HepG2 (cell line): Measurements from ENCODE around the gene NRDC. TPM values are rescaled to one million over a fixed set of nuclear protein-coding genes. Genes with fewer than 3 reads are reported as not detected.

Experiments
- ATAC-seq: fragments of 200-7000 bp; cut with Tn5 transposase; 3 replicates; pipeline ENCODE4 v1.9.1; 2020; ENCODE audit warnings: mild to moderate bottlenecking, moderate library complexity
- BruUV-seq: library from RNA; stranded (reverse); fragments of 400-500 nt; replicated peaks from 2 replicates; lab custom pipeline; 2021; lab: Mats Ljungman, UMichigan
- CTCF ChIA-PET: fragments of 300-600 bp; formaldehyde crosslinking; extraction: SDS; loops from one replicate; lab custom pipeline; 2021; ENCODE audit warnings: low total read pairs, inconsistent platforms, low intra/inter-chr PET ratio; lab: Yijun Ruan, JAX
- POLR2A ChIA-PET: fragments of 350-600 bp; sonication (Branson Sonifier 250); formaldehyde crosslinking; loops from one replicate; lab custom pipeline; 2020; ENCODE audit warnings: antibody characterized with exemption, inconsistent platforms; lab: Yijun Ruan, JAX
- DNase-seq: peaks from one replicate; pipeline ENCODE4 v3.0.0-alpha.2; 2015; ENCODE audit warnings: low spot score
- FAIRE-seq: peaks from 3 replicates; lab custom pipeline; 2011; peaks lifted over from hg19 to GRCh38; lab: Jason Lieb, UNC
- H2AFZ ChIP-seq: one replicate; pipeline ENCODE4 v1.6.1; 2011; ENCODE audit warnings: low read length, inconsistent platforms
- H3K27ac ChIP-seq: fragments of 300-600 bp; 3 replicates; pipeline ENCODE4 v1.8.0; 2011; ENCODE audit warnings: mixed run types, mild to moderate bottlenecking, mixed read lengths, low read length, inconsistent platforms; ENCODE audit not compliant: insufficient read depth; ENCODE audit errors: extremely low read length
- H3K27me3 ChIP-seq, 2 experiments: fragments of 200-600 bp in 1 of 2; 2 replicates in 1 of 2; 3 replicates in 1 of 2; pipeline versions ENCODE4 v1.6.0 to v1.8.0; 2011; ENCODE audit warnings: low read length in 2 of 2, mild to moderate bottlenecking in 2 of 2, moderate library complexity in 2 of 2, inconsistent platforms in 1 of 2; ENCODE audit not compliant: insufficient read depth in 2 of 2, control insufficient read depth in 1 of 2
- H3K36me3 ChIP-seq, 2 experiments: fragments of 200-600 bp in 1 of 2; replicated peaks in 1 of 2; 2 replicates in 1 of 2; 3 replicates in 1 of 2; pipeline versions ENCODE4 v1.5.1 to v1.8.0; 2011; ENCODE audit warnings: low read length in 2 of 2, inconsistent platforms in 1 of 2; ENCODE audit not compliant: insufficient read depth in 2 of 2, control insufficient read depth in 1 of 2
- H3K4me1 ChIP-seq: 2 replicates; pipeline ENCODE4 v1.5.1; 2012; ENCODE audit warnings: low read length, inconsistent platforms; ENCODE audit not compliant: insufficient read depth
- H3K4me2 ChIP-seq: 2 replicates; pipeline ENCODE4 v1.6.0; 2011; ENCODE audit warnings: low read depth, low read length, inconsistent platforms
- H3K4me3 ChIP-seq, 3 experiments: fragments of 200-600 bp in 1 of 3; sonication (generic), shearing (Covaris generic) in 1 of 3; replicated peaks in 1 of 3; 2 replicates each; pipeline ENCODE4 v1.5.1; 2011 to 2016; ENCODE audit warnings: low read length in 3 of 3, inconsistent platforms in 2 of 3, low read depth in 2 of 3, mild to moderate bottlenecking in 2 of 3, control low read depth in 1 of 3, mixed read lengths in 1 of 3; ENCODE audit not compliant: insufficient read depth in 1 of 3
- H3K79me2 ChIP-seq: one replicate; pipeline ENCODE4 v1.6.1; 2011; ENCODE audit warnings: low read length, inconsistent platforms; ENCODE audit not compliant: insufficient read depth
- H3K9ac ChIP-seq: 2 replicates; pipeline ENCODE4 v1.6.0; 2011; ENCODE audit warnings: mild to moderate bottlenecking, low read depth, low read length, inconsistent platforms; ENCODE audit not compliant: insufficient read depth
- H3K9me3 ChIP-seq: 2 replicates; pipeline ENCODE4 v1.5.1; 2012; ENCODE audit warnings: mild to moderate bottlenecking, low read length
- H4K20me1 ChIP-seq: 2 replicates; pipeline ENCODE4 v1.6.0; 2011; ENCODE audit warnings: inconsistent platforms, mild to moderate bottlenecking, low read length, moderate library complexity; ENCODE audit not compliant: insufficient read depth
- ELF1 ChIP-seq: sonication (generic); formaldehyde crosslinking; IDR thresholded peaks from 2 replicates; pipeline ENCODE4 v1.4.0; 2020; ENCODE audit warnings: missing genetic modification reagents
- RORA ChIP-seq: sonication (generic); formaldehyde crosslinking; IDR thresholded peaks from 2 replicates; pipeline ENCODE4 v1.5.0; 2020; ENCODE audit warnings: mild to moderate bottlenecking, missing genetic modification reagents, moderate library complexity
- ZBTB25 ChIP-seq: IDR thresholded peaks from 2 replicates; pipeline ENCODE4 v1.6.1; 2018; ENCODE audit warnings: missing genetic modification reagents
- ZNF747 ChIP-seq: sonication (generic); formaldehyde crosslinking; IDR thresholded peaks from 2 replicates; pipeline ENCODE4 v1.8.1; 2023; ENCODE audit warnings: missing genetic modification reagents, mild to moderate bottlenecking, borderline replicate concordance
- WGBS: methylation state at CpG from one replicate; pipeline ENCODE4 v1.1.6; 2017; ENCODE audit warnings: low lambda C conversion rate; 5-methylcytosine and 5-hydroxymethylcytosine counted together
- in situ Hi-C: cut with HindIII; loops from 2 replicates; pipeline ENCODE4 v1.10.0; 2017; ENCODE audit warnings: low pct_unique_long_range_greater_than_20kb; ENCODE audit not compliant: extremely low pct_ligation_motif_present
- intact Hi-C: fragments of 100-400 bp; cut with micrococcal nuclease; formaldehyde crosslinking; loops from one replicate; pipeline ENCODE4 v1.10.0; 2022; ENCODE audit not compliant: unreplicated experiment
- polyA plus RNA-seq, 8 experiments: library from polyadenylated mRNA; depleted of rRNA in 3 of 8; stranded (reverse) in 7 of 8; unstranded in 1 of 8; fragments of >200 nt; fragmentation: Illumina TruSeq in 4 of 8; extraction: Trizol in 4 of 8; gene quantifications; 2 replicates each; pipeline versions ENCODE4 v1.2.1 to v1.2.3, GENCODE V29; 2011 to 2016; ENCODE audit warnings: low read depth in 4 of 8, missing spikeins in 1 of 8, mixed read lengths in 1 of 8; ENCODE audit not compliant: insufficient read depth in 1 of 8
- total RNA-seq, 5 experiments: library from RNA; depleted of rRNA; stranded (reverse); fragments of >200 nt; fragmentation: Illumina TruSeq; extraction: Trizol; gene quantifications; 2 replicates each; pipeline ENCODE4 v1.2.3, GENCODE V29; 2016; ENCODE audit warnings: low read depth in 1 of 5
- TF ChIP-seq, protein P1 (sequence below): sonication (generic); formaldehyde crosslinking; IDR thresholded peaks from 2 replicates; pipeline ENCODE4 v1.5.1; 2020; ENCODE audit warnings: missing genetic modification reagents, mild to moderate bottlenecking, borderline replicate concordance

Gene NRDC
- total and polyA plus RNA-seq, 2 of the 13 experiments (the other 11 are each of a cell fraction or from before 2014, with no cell fraction given), result 57.6 to 64.9 TPM

GRCh38 chr1:51851882-51852396, 26.6 kb downstream of the NRDC start:
- no peaks in the 10 kb centered on the region for H3K79me2 ChIP-seq
- H3K4me3 ChIP-seq, result no peak overlapping the region
- H2AFZ ChIP-seq, result no peak overlapping the region
- intact Hi-C loops, result no loop called here
- TF ChIP-seq, protein P1, sequence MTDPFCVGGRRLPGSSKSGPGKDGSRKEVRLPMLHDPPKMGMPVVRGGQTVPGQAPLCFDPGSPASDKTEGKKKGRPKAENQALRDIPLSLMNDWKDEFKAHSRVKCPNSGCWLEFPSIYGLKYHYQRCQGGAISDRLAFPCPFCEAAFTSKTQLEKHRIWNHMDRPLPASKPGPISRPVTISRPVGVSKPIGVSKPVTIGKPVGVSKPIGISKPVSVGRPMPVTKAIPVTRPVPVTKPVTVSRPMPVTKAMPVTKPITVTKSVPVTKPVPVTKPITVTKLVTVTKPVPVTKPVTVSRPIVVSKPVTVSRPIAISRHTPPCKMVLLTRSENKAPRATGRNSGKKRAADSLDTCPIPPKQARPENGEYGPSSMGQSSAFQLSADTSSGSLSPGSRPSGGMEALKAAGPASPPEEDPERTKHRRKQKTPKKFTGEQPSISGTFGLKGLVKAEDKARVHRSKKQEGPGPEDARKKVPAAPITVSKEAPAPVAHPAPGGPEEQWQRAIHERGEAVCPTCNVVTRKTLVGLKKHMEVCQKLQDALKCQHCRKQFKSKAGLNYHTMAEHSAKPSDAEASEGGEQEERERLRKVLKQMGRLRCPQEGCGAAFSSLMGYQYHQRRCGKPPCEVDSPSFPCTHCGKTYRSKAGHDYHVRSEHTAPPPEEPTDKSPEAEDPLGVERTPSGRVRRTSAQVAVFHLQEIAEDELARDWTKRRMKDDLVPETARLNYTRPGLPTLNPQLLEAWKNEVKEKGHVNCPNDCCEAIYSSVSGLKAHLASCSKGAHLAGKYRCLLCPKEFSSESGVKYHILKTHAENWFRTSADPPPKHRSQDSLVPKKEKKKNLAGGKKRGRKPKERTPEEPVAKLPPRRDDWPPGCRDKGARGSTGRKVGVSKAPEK (CRISPR knock-in tag), result no peak
- TF ChIP-seq ZNF747 (no peak), RORA (CRISPR knock-in tag) (no peak), ZBTB25 (CRISPR knock-in tag) (no peak), ELF1 (CRISPR knock-in tag) (no peak)
- TF ChIP-seq, all 625 proteins: peak for 0
- Histone ChIP-seq H3K9ac (no peak overlapping the region), H3K27ac (no peak overlapping the region), H3K27me3 (no peaks in the 10 kb centered on the region), H3K36me3 (peaks cover 1 to 15% of the 10 kb centered on the region in 2 experiments; a peak in 1 of 5 replicates), H4K20me1 (no peaks in the 10 kb centered on the region), H3K4me1 (no peaks in the 10 kb centered on the region), H3K4me2 (no peak overlapping the region), H3K9me3 (no peaks in the 10 kb centered on the region)
- no peak for DNase-seq
- no peak for ATAC-seq
- ChIA-PET POLR2A (no interaction called here), CTCF (no interaction called here)
- FAIRE-seq, result no peak
- BruUV-seq, result no TSS peak
- in situ Hi-C loops, result no loop called here
- WGBS, result 94% methylated on average over 5 of the region's 5 CpGs
